Rectal smooth muscle tissue (tissue), 1 donor: ENCODE data around the gene MUL1.

Experiments used
- H3K27ac ChIP-seq: one replicate; pipeline ENCODE4 v1.7.0; 2013; ENCODE audit warnings: low read depth, low read length, inconsistent platforms
- H3K27me3 ChIP-seq: one replicate; pipeline ENCODE4 v1.7.0; 2013; ENCODE audit warnings: low read length; ENCODE audit not compliant: control insufficient read depth, insufficient read depth
- H3K36me3 ChIP-seq: one replicate; pipeline ENCODE4 v1.7.0; 2013; ENCODE audit warnings: low read length; ENCODE audit not compliant: control insufficient read depth, insufficient read depth
- H3K4me1 ChIP-seq: one replicate; pipeline ENCODE4 v1.7.0; 2013; ENCODE audit warnings: low read length; ENCODE audit not compliant: control insufficient read depth, insufficient read depth
- H3K4me3 ChIP-seq: one replicate; pipeline ENCODE4 v1.7.0; 2013; ENCODE audit warnings: low read length
- H3K9ac ChIP-seq: one replicate; pipeline ENCODE4 v1.7.0; 2013; ENCODE audit warnings: low read length

MUL1 gene

GRCh38 chr1:20469406-20470076 is 38.4 kb downstream of the MUL1 start:
- Histone ChIP-seq H3K9ac (no peak overlapping the region), H3K36me3 (no peaks in the 10 kb centered on the region), H3K27me3 (no peaks in the 10 kb centered on the region)

GRCh38 chr1:20466273-20466672 is 41.7 kb downstream of the MUL1 start:
- Histone ChIP-seq H3K27me3 (no peaks in the 10 kb centered on the region), H3K4me3 (no peak overlapping the region), H3K9ac (no peak overlapping the region), H3K27ac (no peak overlapping the region), H3K36me3 (no peaks in the 10 kb centered on the region), H3K4me1 (no peaks in the 10 kb centered on the region)

More at GRCh38 chr1:20469406-20470076, 38.4 kb downstream of the MUL1 start:
- Histone ChIP-seq H3K4me1 (no peaks in the 10 kb centered on the region), H3K4me3 (no peak overlapping the region), H3K27ac (no peak overlapping the region)

- H3K27me3 ChIP-seq, result no peaks in the 10 kb centered on the region
- H3K36me3 ChIP-seq, result no peaks in the 10 kb centered on the region
- no peak overlapping the region for H3K9ac ChIP-seq
- H3K4me1 ChIP-seq, result no peaks in the 10 kb centered on the region
- no peak overlapping the region for H3K27ac ChIP-seq
- H3K4me3 ChIP-seq, result no peak overlapping the region
Measured at GRCh38 chr1:20465187-20465586, 42.8 kb downstream of the MUL1 start.

GRCh38 chr1:20463502-20463901 is 44.4 kb downstream of the MUL1 start:
- Histone ChIP-seq H3K27ac (no peak overlapping the region), H3K4me1 (no peaks in the 10 kb centered on the region), H3K9ac (no peak overlapping the region), H3K36me3 (no peaks in the 10 kb centered on the region), H3K27me3 (no peaks in the 10 kb centered on the region), H3K4me3 (no peak overlapping the region)

GRCh38 chr1:20462397-20462796 is 45.6 kb downstream of the MUL1 start:
- H3K4me3 ChIP-seq, result no peak overlapping the region
- no peaks in the 10 kb centered on the region for H3K27me3 ChIP-seq
- no peak overlapping the region for H3K27ac ChIP-seq
- H3K9ac ChIP-seq, result no peak overlapping the region
- H3K36me3 ChIP-seq, result no peaks in the 10 kb centered on the region
- no peaks in the 10 kb centered on the region for H3K4me1 ChIP-seq

GRCh38 chr1:20458717-20459116 is 49.2 kb downstream of the MUL1 start:
- H3K9ac ChIP-seq, result no peak overlapping the region
- H3K36me3 ChIP-seq, result no peaks in the 10 kb centered on the region
- H3K27ac ChIP-seq, result no peak overlapping the region
- H3K4me1 ChIP-seq, result no peaks in the 10 kb centered on the region
- H3K27me3 ChIP-seq, result no peaks in the 10 kb centered on the region
- no peak overlapping the region for H3K4me3 ChIP-seq

GRCh38 chr1:20454004-20454403 is 53.9 kb downstream of the MUL1 start:
- Histone ChIP-seq H3K4me3 (no peak overlapping the region), H3K4me1 (no peaks in the 10 kb centered on the region), H3K9ac (no peak overlapping the region), H3K27me3 (no peaks in the 10 kb centered on the region), H3K27ac (no peak overlapping the region), H3K36me3 (no peaks in the 10 kb centered on the region)

GRCh38 chr1:20449735-20450311 is 58.1 kb downstream of the MUL1 start:
- Histone ChIP-seq H3K4me3 (no peak overlapping the region), H3K4me1 (no peaks in the 10 kb centered on the region), H3K27me3 (no peaks in the 10 kb centered on the region), H3K27ac (no peak overlapping the region), H3K9ac (no peak overlapping the region), H3K36me3 (no peaks in the 10 kb centered on the region)
